ENCODE measurements around the gene C6orf52.
"Not testable (repeated sequence)": the region's sequence is repeated elsewhere in the genome, so short reads cannot be mapped to it uniquely, and the experiment has no call there.

- TF ChIP-seq CTCF (IDR thresholded peaks at IDR 0.05); SIN3A (IDR thresholded peaks at IDR 0.05; ENCODE audit: borderline replicate concordance, insufficient read depth, low read depth, low read length): not testable (repeated sequence)
These were observed 28.8 kb downstream of the C6orf52 start for GRCh38 chr6:10665595-10665994.

Data from Panc1 (cell line).